IMR-90 (cell line): ENCODE measurements around the gene CDC40. TPM values are rescaled to one million over a fixed set of nuclear protein-coding genes. Genes with fewer than 3 reads are reported as not detected.

ENCODE experiments used
- ELK1 ChIP-seq: fragments of 150-350 bp; IDR thresholded peaks from 2 replicates; pipeline ENCODE4 v1.6.1; 2016; ENCODE audit warnings: low read depth, mild to moderate bottlenecking, low read length, moderate library complexity, borderline replicate concordance
- FOS ChIP-seq: fragments of 150-350 bp; IDR thresholded peaks from 2 replicates; pipeline ENCODE4 v1.6.1; 2016; ENCODE audit warnings: low read depth, low read length
- RCOR1 ChIP-seq: IDR thresholded peaks from 2 replicates; pipeline ENCODE4 v1.6.1; 2012; ENCODE audit warnings: mild to moderate bottlenecking, low read length, improper control_type of control experiment; ENCODE audit not compliant: insufficient replicate concordance
- SMC3 ChIP-seq: fragments of 150-350 bp; IDR thresholded peaks from 2 replicates; pipeline ENCODE4 v1.6.1; 2016; ENCODE audit warnings: low read depth, mild to moderate bottlenecking, antibody characterized with exemption, low read length, moderate library complexity
- polyA plus RNA-seq, 3 experiments: library from polyadenylated mRNA; depleted of rRNA; stranded (reverse); fragments of >200 nt; gene quantifications; 2 replicates each; pipeline ENCODE4 v1.2.3, GENCODE V29; 2012; ENCODE audit warnings: low replicate concordance in 1 of 3
- total RNA-seq: library from RNA; depleted of rRNA; stranded (reverse); fragments of >200 nt; gene quantifications from 2 replicates; pipeline ENCODE4 v1.2.3, GENCODE V29; 2012

Gene CDC40
- total and polyA plus RNA-seq, 2 of the 4 experiments (the other 2 are of a cell fraction) = 7.0 to 16.8 TPM

- TF ChIP-seq ELK1 = no peak
- TF ChIP-seq SMC3 = no peak
- no peak for TF ChIP-seq FOS
- TF ChIP-seq RCOR1 = no peak
These were observed 610 bp upstream of the CDC40 start, which contains the start of gene WASF1 (continued) for GRCh38 chr6:110179406-110180227.
